Measurements from ENCODE around the gene PAAF1. TPM values are rescaled to one million over a fixed set of nuclear protein-coding genes. Genes with fewer than 3 reads are reported as not detected.

The PAAF1 gene
- total and polyA plus RNA-seq, 2 of the 13 experiments (the other 11 are each of a cell fraction or from before 2014, with no cell fraction given): 13.5 to 28.8 TPM

GRCh38 chr11:73950869-73951710 is 74.3 kb downstream of the PAAF1 start, which contains the start of gene DNAJB13 (continued):
- TF ChIP-seq REST (IDR thresholded peaks at IDR 0.05; ENCODE audit: borderline replicate concordance in 1 of 2, low read depth in 1 of 2, low read length in 2 of 2) (no peak), HOXD1 (CRISPR knock-in tag; IDR thresholded peaks at IDR 0.05) (no peak), CREB3 (CRISPR knock-in tag; IDR thresholded peaks at IDR 0.05) (no peak), SALL1 (CRISPR knock-in tag; IDR thresholded peaks at IDR 0.05) (peak; percentile 69), ZBTB44 (CRISPR knock-in tag; IDR thresholded peaks at IDR 0.05) (no peak), BCL3 (CRISPR knock-in tag; IDR thresholded peaks at IDR 0.05) (no peak; the same call in 1 of the 2 replicates), ZMYM2 (CRISPR knock-in tag; IDR thresholded peaks at IDR 0.05) (0 out of 2 replicates have a peak, but pooled peaks have one; percentile 46), ZBTB33 (CRISPR knock-in tag; IDR thresholded peaks at IDR 0.05) (0 out of 2 replicates have a peak, but pooled peaks have one; percentile 24), RORA (CRISPR knock-in tag; IDR thresholded peaks at IDR 0.05) (no peak), ZBTB39 (CRISPR knock-in tag; IDR thresholded peaks at IDR 0.05) (no peak), ZGPAT (CRISPR knock-in tag; IDR thresholded peaks at IDR 0.05) (no peak), PAWR (CRISPR knock-in tag; IDR thresholded peaks at IDR 0.05; ENCODE audit: borderline replicate concordance) (no peak), ZNF777 (CRISPR knock-in tag; IDR thresholded peaks at IDR 0.05) (no peak)
